GM19397 (cell line): ENCODE results near the gene SLC25A12.

ENCODE experiments used
- ATAC-seq: cut with Tn5 transposase; IDR thresholded peaks from one replicate; pipeline ENCODE4 v1.9.1; 2021; ENCODE audit warnings: mild to moderate bottlenecking, moderate library complexity; ENCODE audit not compliant: unreplicated experiment

Gene SLC25A12

DNA sequence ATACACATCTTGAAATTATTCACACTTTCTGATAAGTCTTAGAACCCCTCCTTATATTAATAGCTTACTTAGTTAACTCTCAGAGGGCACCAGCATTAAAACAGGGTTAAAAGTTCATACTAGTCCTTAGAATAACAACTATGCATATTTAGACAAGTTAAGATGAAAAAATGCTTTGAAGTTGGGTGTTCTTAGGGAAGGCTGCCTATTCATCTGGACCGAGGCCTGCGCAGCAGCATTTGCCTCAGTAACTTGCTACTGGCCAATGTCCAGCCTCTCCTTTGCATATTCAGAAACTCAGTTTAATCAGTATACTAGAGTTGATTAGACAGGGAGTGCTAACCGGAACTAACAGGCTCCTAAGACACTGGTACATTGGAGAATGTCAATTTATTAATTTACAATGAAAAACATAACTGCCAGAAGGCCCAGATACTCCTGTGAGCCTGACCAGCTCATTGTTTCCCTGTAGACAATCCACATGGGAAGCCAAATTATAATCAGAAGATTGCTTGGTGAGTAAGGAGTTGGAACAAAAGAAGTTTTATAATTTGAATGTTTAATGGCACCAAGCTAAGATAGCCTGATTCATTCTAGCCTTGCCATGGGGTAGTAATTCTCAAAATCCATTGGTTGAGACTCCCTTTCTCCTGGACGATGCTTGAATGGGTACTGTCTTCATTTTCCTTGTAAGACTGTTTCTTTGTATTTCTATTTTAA is 157.9 kb downstream of the SLC25A12 start:
- no peak for ATAC-seq
